Liver (tissue), 3 donors: Measurements from ENCODE around the gene BDP1.
"Not testable (repeated sequence)": the region's sequence is repeated elsewhere in the genome, so short reads cannot be mapped to it uniquely, and the experiment has no call there.

Experiments
- ATF3 ChIP-seq: IDR thresholded peaks from 2 replicates; pipeline ENCODE4 v1.6.1; 2016; ENCODE audit warnings: antibody characterized with exemption
- GABPA ChIP-seq, 2 donors: IDR thresholded peaks in 1 of 2; conservative IDR thresholded peaks in 1 of 2; 2 replicates each; pipeline ENCODE4 v1.6.1; 2016; ENCODE audit warnings: antibody characterized with exemption in 2 of 2, mild to moderate bottlenecking in 1 of 2, moderate library complexity in 1 of 2
- HNF4A ChIP-seq, 2 donors: conservative IDR thresholded peaks; 2 replicates each; pipeline ENCODE4 v1.6.1; 2016; ENCODE audit warnings: antibody characterized with exemption in 2 of 2, mild to moderate bottlenecking in 2 of 2
- JUND ChIP-seq, 2 donors: IDR thresholded peaks; 2 replicates each; pipeline ENCODE4 v1.6.1; 2016; ENCODE audit warnings: antibody characterized with exemption in 2 of 2
- MAX ChIP-seq: IDR thresholded peaks from 2 replicates; pipeline ENCODE4 v1.6.1; 2016; ENCODE audit warnings: antibody characterized with exemption
- RXRA ChIP-seq, 2 donors: IDR thresholded peaks; 2 replicates each; pipeline ENCODE4 v1.6.1; 2017 to 2018; ENCODE audit warnings: antibody characterized with exemption in 2 of 2, mild to moderate bottlenecking in 1 of 2
- SP1 ChIP-seq: IDR thresholded peaks from 2 replicates; pipeline ENCODE4 v1.6.1; 2018; ENCODE audit warnings: antibody characterized with exemption, mild to moderate bottlenecking
- TAF1 ChIP-seq: conservative IDR thresholded peaks from 2 replicates; pipeline ENCODE4 v1.6.1; 2016; ENCODE audit warnings: antibody characterized with exemption, mild to moderate bottlenecking
- YY1 ChIP-seq: IDR thresholded peaks from 2 replicates; pipeline ENCODE4 v1.6.1; 2016; ENCODE audit warnings: antibody characterized with exemption, mild to moderate bottlenecking
- TF ChIP-seq, protein P1 (sequence below): fragments of 150-350 bp; IDR thresholded peaks from 2 replicates; pipeline ENCODE4 v1.5.1; 2017; ENCODE audit warnings: improper control_type of control experiment, low read depth, low read length; ENCODE audit not compliant: missing input control
- TF ChIP-seq, protein P2 (sequence below): IDR thresholded peaks from 2 replicates; pipeline ENCODE4 v1.6.1; 2016; ENCODE audit warnings: antibody characterized with exemption, mild to moderate bottlenecking
- donor health status: healthy.
- donor health status: healthy.

GRCh38 chr5:71447218-71447808, 8.1 kb upstream of the BDP1 start:
- TF ChIP-seq MAX; RXRA (IDR thresholded peaks at IDR 0.05); GABPA (IDR thresholded peaks at IDR 0.05 in 1 of 2, conservative IDR thresholded peaks at IDR 0.05 in 1 of 2); JUND (IDR thresholded peaks at IDR 0.05); HNF4A (conservative IDR thresholded peaks at IDR 0.05); TAF1; YY1; SP1; ATF3: not testable (repeated sequence)
- TF ChIP-seq, protein P1, sequence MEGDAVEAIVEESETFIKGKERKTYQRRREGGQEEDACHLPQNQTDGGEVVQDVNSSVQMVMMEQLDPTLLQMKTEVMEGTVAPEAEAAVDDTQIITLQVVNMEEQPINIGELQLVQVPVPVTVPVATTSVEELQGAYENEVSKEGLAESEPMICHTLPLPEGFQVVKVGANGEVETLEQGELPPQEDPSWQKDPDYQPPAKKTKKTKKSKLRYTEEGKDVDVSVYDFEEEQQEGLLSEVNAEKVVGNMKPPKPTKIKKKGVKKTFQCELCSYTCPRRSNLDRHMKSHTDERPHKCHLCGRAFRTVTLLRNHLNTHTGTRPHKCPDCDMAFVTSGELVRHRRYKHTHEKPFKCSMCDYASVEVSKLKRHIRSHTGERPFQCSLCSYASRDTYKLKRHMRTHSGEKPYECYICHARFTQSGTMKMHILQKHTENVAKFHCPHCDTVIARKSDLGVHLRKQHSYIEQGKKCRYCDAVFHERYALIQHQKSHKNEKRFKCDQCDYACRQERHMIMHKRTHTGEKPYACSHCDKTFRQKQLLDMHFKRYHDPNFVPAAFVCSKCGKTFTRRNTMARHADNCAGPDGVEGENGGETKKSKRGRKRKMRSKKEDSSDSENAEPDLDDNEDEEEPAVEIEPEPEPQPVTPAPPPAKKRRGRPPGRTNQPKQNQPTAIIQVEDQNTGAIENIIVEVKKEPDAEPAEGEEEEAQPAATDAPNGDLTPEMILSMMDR: peak; percentile 41
- TF ChIP-seq, protein P2, sequence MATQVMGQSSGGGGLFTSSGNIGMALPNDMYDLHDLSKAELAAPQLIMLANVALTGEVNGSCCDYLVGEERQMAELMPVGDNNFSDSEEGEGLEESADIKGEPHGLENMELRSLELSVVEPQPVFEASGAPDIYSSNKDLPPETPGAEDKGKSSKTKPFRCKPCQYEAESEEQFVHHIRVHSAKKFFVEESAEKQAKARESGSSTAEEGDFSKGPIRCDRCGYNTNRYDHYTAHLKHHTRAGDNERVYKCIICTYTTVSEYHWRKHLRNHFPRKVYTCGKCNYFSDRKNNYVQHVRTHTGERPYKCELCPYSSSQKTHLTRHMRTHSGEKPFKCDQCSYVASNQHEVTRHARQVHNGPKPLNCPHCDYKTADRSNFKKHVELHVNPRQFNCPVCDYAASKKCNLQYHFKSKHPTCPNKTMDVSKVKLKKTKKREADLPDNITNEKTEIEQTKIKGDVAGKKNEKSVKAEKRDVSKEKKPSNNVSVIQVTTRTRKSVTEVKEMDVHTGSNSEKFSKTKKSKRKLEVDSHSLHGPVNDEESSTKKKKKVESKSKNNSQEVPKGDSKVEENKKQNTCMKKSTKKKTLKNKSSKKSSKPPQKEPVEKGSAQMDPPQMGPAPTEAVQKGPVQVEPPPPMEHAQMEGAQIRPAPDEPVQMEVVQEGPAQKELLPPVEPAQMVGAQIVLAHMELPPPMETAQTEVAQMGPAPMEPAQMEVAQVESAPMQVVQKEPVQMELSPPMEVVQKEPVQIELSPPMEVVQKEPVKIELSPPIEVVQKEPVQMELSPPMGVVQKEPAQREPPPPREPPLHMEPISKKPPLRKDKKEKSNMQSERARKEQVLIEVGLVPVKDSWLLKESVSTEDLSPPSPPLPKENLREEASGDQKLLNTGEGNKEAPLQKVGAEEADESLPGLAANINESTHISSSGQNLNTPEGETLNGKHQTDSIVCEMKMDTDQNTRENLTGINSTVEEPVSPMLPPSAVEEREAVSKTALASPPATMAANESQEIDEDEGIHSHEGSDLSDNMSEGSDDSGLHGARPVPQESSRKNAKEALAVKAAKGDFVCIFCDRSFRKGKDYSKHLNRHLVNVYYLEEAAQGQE: not testable (repeated sequence)
